Right renal pelvis (tissue), 4 donors: ENCODE results near the gene UBALD2. TPM values are rescaled to one million over a fixed set of nuclear protein-coding genes. Genes with fewer than 3 reads are reported as not detected.
A peak's percentile ranks its signal among the peaks of the same experiment; 100 is the strongest.
"Not testable (repeated sequence)": the region's sequence is repeated elsewhere in the genome, so short reads cannot be mapped to it uniquely, and the experiment has no call there.

Source experiments
- DNase-seq, 4 donors: peaks; one replicate each; pipeline ENCODE4 v3.0.0-alpha.2; 2013; ENCODE audit warnings: low read depth in 4 of 4, low spot score in 3 of 4, missing footprints in 1 of 4
- polyA plus RNA-seq, 4 donors: library from polyadenylated mRNA; unstranded; fragments of 120-200 nt; gene quantifications; one replicate each; pipeline ENCODE4 v1.2.1, GENCODE V29; 2013; ENCODE audit not compliant: insufficient read length in 4 of 4

Gene UBALD2
- polyA plus RNA-seq, 4 donors, result 34.9 to 45.4 (median 41.1) TPM

GRCh38 chr17:76275382-76276068, 10.4 kb downstream of the UBALD2 start:
- DNase-seq, result no peak

DNA sequence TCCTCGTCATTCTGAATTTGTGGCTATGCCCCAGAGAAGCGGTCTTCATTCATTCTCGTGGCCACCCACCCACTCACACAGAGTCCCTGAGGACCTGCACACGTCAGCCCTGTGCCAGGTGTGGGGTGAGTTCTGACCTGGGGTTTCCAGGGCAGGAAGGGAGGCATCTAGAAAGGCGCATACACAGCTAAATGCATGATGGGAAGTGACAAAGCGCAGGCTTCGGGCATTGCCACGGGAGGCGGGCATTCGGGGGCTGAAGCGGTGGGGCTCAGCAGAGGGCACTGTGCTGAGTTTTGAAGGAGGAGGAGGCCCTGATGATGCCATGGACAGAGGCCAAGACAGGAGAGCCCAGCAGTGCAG, 10.9 kb downstream of the UBALD2 start:
- no peak for DNase-seq

- DNase-seq, result no peak
Measured at GRCh38 chr17:76276461-76277299, 11.5 kb downstream of the UBALD2 start.

DNA sequence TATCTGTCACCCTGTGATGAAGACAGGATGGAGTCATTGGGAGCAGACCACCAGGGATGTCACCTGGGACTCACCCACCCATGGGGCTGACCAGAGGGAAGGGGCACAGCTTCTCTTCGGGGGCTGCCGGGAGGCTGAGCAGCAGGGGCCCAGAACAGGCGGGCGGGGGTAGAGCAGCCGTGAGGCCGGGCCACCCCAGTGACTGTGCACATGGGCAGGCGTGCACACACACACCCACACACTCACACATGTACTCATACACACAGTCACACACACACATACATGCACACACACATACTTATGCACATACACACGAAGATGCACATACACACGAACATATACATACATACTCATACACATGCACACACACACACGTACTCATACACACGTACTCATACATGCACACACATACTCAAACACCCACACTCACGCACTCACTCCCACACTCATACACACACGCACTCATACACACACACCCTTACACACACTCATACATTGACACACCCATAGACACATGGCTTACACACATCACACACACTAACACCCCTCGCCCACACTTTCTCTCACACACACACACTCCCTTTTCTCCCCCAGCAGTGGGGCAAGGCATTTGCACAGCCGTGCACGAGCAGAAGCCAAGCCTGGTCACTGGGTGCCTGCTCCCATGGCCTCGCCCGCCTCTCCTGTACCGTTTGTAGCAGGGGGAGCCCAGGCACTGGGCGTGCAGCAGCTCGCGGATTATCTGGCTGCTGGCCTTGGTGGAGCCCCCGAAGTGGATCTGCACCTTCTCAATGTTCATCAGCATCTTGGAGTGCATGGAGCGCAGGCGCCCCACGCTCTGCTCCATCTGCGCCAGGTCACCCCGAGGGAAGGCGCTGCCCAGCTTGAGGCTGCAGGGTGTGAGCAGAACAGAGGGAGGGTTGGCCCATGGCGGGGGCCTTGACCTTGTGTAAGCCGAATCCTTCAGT, 12.4 kb downstream of the UBALD2 start:
- no peak for DNase-seq

DNA sequence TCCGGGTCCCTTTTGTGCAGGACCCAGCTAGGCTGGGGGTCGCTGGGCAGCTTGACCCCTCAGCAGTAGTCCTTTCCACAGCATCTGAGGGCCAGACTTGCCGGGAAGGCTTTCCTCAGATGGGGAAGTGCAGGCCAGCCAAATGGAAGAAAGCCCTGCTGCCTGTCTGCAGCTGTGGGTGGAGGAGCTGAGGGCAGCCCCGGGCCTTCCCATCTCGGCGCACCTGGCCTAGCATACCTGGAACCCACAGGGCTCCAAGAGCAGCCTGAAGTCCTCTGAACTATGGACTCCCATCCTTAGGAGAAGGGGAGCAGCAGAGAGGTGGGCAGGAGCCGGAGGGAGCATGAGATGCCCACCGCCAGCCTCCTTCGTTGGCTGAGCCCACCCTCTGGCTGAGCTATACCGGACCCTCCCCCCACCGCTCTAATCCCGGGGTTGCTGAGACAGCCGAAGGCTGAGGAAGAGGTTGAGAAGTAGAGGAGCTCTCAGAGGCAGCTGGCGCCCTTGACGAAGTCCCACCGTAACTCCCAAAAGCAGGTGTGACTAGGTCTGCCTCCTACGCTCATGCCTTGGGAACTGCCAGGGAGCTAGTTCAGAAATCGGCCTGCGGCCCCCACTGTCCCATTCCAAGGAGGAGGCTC, 13.2 kb downstream of the UBALD2 start:
- DNase-seq, result no peak

DNA sequence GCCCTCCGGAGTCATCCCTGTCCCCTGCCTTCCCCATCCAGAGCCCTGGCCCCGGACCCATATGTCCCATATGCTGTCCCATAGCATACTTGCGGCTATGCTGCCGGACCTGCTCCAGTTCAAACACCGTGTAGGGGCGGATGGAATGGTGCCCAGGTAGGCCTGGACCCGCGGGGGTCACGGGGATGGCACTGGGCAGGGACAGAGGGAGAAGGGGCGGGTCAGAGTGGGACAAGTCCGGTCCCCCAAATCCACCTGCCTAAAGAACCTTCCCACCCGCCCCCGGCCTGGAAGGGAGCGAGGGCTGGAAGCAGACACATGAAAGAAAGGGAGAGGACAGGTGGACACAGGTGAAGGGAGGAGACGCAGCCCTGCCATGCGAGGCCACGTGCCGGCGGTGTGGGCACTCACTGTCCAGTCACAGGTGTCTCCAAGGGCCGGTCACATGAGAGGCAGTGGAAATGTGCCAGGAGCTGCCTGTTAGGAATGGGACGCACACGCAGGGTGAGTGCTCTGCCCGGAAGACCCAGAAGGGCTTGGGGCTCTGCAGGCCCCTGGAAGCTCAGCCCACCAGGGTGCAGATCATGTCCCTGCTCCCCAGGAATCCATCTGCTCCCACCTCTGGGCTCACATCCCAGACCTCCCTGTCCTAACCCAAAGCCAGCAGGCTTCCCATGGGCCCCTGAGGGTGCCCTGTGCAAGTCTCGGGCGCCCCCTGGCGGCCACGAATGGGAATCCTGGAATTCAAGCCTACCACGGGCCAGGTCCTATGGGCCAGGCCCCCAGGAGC, 14.0 kb downstream of the UBALD2 start:
- peak in 3 of 4 donors; percentile 64 to 76 (median 67) for DNase-seq

DNA sequence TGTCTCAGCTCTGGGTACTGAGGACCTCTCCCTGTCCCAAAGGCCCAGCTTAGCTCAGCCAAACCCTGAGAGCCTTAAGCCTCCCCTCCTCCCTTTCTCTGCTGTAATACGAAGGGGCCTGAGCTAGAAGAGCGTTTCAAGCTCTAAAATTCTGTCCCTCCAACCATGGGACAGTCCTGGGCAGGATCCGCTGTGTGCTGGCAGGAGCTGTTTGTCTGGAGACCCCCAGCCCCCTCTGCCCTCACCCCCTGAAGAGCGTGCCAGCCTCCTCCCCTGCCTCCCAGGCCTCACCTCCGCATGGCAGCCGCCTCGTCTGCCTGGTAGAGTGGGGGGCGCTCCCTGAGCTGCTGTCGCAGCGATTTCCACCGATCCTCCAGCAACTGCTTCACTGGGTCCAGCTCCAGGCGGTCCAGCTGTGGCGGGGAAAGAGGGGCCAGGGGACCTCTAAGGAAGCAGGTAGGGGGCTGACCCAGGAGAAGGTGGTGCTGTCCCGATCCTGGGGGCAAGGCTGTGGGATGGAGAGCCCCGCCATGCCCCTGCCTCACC, 14.7 kb downstream of the UBALD2 start:
- no peak for DNase-seq

- DNase-seq, result no peak
Measured at GRCh38 chr17:76280650-76281049, 15.5 kb downstream of the UBALD2 start.

- no peak for DNase-seq
Measured at GRCh38 chr17:76281573-76282371, 16.6 kb downstream of the UBALD2 start.

GRCh38 chr17:76292567-76292966, 27.4 kb downstream of the UBALD2 start:
- DNase-seq, result no peak

DNA sequence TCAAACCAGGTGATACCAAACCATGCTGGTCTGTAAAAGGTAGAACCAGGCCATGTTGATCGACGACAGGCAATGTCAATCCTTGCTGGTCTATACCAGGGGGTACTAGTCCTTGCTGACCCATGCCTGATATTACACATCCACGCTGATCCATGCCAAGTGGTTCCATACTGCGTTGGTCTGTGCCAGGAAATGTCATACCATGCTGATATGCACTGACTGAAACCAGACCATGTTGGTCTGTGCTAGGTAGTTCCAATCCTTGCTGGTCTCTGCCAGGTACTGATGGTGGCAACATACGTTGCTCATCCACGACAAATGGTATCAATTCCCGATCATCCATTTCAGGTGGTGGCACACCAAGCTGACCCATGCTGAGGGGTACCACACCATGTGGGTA, 28.0 kb downstream of the UBALD2 start:
- DNase-seq, result no peak

DNA sequence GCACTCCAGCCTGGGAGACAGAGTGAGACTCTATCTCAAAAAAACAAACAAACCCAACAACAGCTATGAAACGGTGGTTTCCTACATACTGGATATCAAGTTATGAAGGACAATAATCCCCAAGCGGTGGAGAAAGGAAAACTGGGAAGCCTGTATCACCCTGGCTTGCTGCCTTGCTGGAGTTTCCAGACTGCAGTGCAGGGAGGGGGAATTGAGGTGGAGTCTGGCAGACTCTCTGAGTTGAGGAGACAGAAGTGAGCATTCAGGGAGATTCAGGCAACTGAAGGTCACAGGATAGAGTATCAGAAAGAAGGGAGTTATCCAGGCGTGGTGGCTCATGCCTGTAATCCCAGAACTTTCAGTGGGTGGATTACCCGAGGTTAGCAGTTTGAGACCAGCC, 31.0 kb downstream of the UBALD2 start:
- no peak for DNase-seq

- DNase-seq, result no peak
Measured at GRCh38 chr17:76296889-76297288, 31.7 kb downstream of the UBALD2 start.

- no peak for DNase-seq
Measured at GRCh38 chr17:76297436-76297835, 32.3 kb downstream of the UBALD2 start.

GRCh38 chr17:76304226-76305134, 39.3 kb downstream of the UBALD2 start:
- no peak for DNase-seq

DNA sequence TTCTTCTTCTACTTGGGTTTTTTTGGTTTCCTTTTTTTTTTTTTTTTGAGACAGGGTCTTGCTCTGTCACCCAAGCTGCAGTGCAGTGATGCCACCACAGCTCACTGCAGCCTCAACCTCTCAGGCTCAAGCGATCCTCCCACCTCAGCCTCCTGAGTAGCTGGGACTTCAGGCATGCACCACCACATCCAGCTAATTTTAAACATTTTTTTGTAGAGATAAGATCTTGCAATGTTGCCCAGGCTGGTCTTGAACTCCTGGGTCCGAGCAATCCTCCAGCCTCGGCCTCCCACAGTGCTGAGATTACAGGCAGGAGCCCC, 39.9 kb downstream of the UBALD2 start:
- DNase-seq, result not testable (repeated sequence)

DNA sequence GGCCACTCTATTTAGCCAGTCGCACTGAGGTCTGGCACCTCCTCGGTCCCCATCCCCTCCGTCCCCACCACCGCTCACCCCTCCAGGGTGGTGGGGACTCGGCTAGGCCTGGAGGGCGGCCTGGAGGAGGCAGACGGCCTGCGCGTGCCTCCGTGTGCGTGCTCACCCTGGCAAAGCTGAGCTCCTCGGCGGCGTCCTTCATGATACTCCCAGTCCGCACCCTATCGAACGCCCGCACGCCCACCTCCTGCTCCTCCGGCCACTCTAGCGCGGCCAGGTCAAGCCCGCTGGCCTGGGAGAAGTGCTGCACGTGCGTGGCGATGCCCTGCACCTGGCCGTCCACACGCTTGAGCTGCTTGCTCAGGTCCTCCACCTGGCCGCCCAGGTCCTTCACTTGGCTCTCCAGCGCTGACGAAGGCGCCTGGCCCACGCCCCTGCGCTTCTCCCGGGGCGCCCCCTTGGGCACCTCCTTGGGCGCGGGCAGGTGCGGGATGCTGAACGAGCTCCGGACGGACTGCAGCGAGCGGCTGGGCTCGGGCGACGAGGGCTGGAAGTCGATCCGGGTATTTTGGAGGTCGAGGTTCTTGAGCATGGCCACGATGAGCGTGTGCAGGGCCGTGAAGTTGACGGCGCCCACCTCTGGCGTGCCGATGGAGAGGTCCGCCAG, 42.3 kb downstream of the UBALD2 start:
- no peak for DNase-seq
